Choroid plexus epithelial cell (primary cell): ENCODE results near the gene MAVS.

Experiments used
- DNase-seq: peaks from one replicate; pipeline ENCODE4 v3.0.0-alpha.2; 2010; ENCODE audit warnings: low read depth
- H3K4me3 ChIP-seq: 2 replicates; pipeline ENCODE4 v1.5.1; 2011; ENCODE audit warnings: low read depth, mild to moderate bottlenecking, control low read depth, low read length, moderate library complexity
- CTCF ChIP-seq: conservative IDR thresholded peaks from 2 replicates; pipeline ENCODE4 v1.5.1; 2011; ENCODE audit warnings: low read depth, mild to moderate bottlenecking, control low read depth, inconsistent platforms, low read length, moderate library complexity

Gene MAVS

GRCh38 chr20:3922983-3923339 lies 76.3 kb downstream of the MAVS start:
- no peak overlapping the region for H3K4me3 ChIP-seq
- no peak for DNase-seq
- TF ChIP-seq CTCF, result no peak

DNA sequence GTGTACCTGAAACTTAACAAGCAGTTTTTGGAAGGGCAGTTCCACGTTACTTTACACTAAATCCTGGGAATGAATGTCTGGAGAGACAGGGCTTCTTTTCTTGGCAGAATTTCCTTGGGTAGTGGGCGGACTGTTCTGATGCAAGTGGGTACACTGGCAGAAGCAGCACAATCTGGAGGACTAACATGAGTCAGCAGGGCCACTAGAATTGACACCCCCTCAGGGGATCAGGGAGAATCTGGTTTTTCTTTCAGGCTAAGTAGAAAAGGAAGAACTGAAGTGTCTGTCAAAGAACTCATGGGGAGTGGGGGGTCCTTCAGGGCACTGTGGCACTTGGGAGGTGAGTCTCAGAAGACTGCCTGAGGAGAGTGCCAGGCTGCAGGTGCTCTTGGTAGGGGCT lies 77.2 kb downstream of the MAVS start:
- no peak for TF ChIP-seq CTCF
- H3K4me3 ChIP-seq, result no peak overlapping the region
- peak; percentile 41 for DNase-seq

- no peak for DNase-seq
- no peak overlapping the region for H3K4me3 ChIP-seq
- TF ChIP-seq CTCF, result no peak
Measured at GRCh38 chr20:3924304-3925112, 77.9 kb downstream of the MAVS start.

DNA sequence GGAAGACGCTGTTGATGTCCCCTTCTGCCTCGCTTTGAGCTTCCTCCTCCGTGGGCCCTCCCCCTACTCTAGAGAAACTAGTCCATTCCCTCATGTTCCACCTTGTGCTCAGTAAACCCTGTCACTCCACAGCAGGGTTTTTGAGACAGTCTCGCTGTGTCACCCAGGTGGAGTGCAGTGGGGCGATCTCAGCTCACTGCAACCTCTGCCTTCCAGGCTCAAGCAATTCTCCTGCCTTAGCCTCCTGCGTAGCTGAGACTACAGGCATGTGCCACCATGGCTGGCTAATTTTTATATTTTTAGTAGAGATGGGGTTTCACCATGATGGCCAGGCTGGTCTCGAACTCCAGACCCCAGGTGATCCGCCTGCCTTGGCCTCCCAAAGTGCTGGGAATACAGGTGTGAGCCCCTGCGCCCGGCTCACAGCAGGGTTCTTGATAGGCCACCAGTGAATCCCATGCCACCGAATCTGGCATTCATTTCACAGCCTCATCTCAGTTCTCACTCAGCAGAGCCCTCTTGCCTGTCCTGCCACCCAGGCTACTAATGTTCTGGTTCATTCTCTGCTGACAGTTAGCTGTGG lies 78.6 kb downstream of the MAVS start:
- no peak overlapping the region for H3K4me3 ChIP-seq
- TF ChIP-seq CTCF, result no peak
- DNase-seq, result no peak
